HEK293T (cell line): ENCODE results near the gene TNFSF13B.

Experiments used
- BHLHE40 ChIP-seq: fragments of 450-650 bp; IDR thresholded peaks from 2 replicates; pipeline ENCODE4 v1.6.1; 2016; ENCODE audit warnings: mild to moderate bottlenecking, moderate library complexity, borderline replicate concordance
- CTBP1 ChIP-seq: fragments of 450-650 bp; IDR thresholded peaks from 2 replicates; pipeline ENCODE4 v1.6.1; 2016; ENCODE audit warnings: borderline replicate concordance
- ELF4 ChIP-seq: fragments of 450-650 bp; IDR thresholded peaks from 2 replicates; pipeline ENCODE4 v1.6.1; 2017; ENCODE audit warnings: antibody characterized with exemption
- FOXK2 ChIP-seq: fragments of 450-650 bp; IDR thresholded peaks from 2 replicates; pipeline ENCODE4 v1.6.1; 2016; ENCODE audit warnings: mild to moderate bottlenecking
- FOXM1 ChIP-seq: fragments of 450-650 bp; IDR thresholded peaks from 2 replicates; pipeline ENCODE4 v1.6.1; 2017; ENCODE audit warnings: mild to moderate bottlenecking, borderline replicate concordance
- HDGF ChIP-seq: fragments of 450-650 bp; IDR thresholded peaks from 2 replicates; pipeline ENCODE4 v1.6.1; 2017; ENCODE audit warnings: antibody characterized with exemption, borderline replicate concordance
- NFRKB ChIP-seq: fragments of 450-650 bp; IDR thresholded peaks from 2 replicates; pipeline ENCODE4 v1.6.1; 2016; ENCODE audit warnings: mild to moderate bottlenecking, moderate library complexity
- PKNOX1 ChIP-seq: fragments of 450-650 bp; IDR thresholded peaks from 2 replicates; pipeline ENCODE4 v1.6.1; 2016
- SP1 ChIP-seq: fragments of 450-650 bp; IDR thresholded peaks from 2 replicates; pipeline ENCODE4 v1.6.1; 2017
- TARDBP ChIP-seq: fragments of 450-650 bp; IDR thresholded peaks from 2 replicates; pipeline ENCODE4 v1.6.1; 2016
- ZNF384 ChIP-seq: fragments of 450-650 bp; IDR thresholded peaks from 2 replicates; pipeline ENCODE4 v1.6.1; 2016

GRCh38 chr13:108227651-108228272 lies 41.8 kb upstream of the TNFSF13B start:
- no peak for TF ChIP-seq ZNF384
- no peak for TF ChIP-seq BHLHE40
- TF ChIP-seq FOXK2: no peak
- no peak for TF ChIP-seq FOXM1
- no peak for TF ChIP-seq HDGF
- TF ChIP-seq PKNOX1: no peak
- TF ChIP-seq CTBP1: no peak
- TF ChIP-seq TARDBP: no peak
- TF ChIP-seq SP1: no peak
- TF ChIP-seq NFRKB: no peak
- TF ChIP-seq ELF4: no peak
